OCI-LY1 (cell line): Measurements from ENCODE around the gene PHOSPHO2.

Experiments used
- EZH2 ChIP-seq: fragments of 200-600 bp; sonication (generic), shearing (Covaris generic); IDR thresholded peaks from 2 replicates; pipeline ENCODE4 v1.8.0; 2017; ENCODE audit warnings: borderline replicate concordance, mixed run types, mild to moderate bottlenecking, antibody characterized with exemption, low read length, moderate library complexity, mixed read lengths
- TF ChIP-seq, protein P1 (sequence below): fragments of 200-600 bp; sonication (generic), shearing (Covaris generic); IDR thresholded peaks from 2 replicates; pipeline ENCODE4 v1.5.1; 2017; ENCODE audit warnings: mild to moderate bottlenecking, antibody characterized with exemption, low read length, moderate library complexity, mixed read lengths

DNA sequence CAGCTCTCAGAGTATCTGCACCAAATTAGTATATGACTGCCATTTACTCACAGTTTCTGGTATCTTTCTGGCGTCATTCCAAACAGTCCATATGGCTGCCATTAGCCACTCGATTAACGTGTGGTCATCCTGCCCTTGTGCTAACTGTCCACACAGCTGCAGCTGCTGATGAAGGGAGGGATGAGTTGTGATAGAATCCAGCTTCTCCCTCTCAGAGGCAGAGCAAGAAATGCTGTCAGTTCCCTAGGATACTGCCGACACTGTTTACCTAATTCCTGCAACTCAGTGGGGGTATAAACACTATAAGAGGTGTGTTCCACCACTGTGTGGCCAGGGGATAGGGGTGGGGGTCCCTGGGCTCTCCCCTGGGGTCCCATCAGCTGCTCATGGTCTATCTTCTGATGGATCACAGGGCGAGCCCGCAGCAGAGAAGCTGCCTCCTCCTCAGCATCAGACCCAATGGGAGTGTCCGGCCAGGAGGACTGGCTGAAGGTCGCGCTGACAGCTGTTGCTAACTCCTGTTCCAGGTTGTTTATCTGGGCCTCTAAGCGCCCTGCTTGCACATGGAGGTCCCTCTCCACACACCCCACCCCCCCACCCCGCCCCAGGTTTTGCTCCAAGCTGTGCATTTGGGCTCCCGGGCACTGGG lies 22.1 kb downstream of the PHOSPHO2 start:
- TF ChIP-seq, protein P1, sequence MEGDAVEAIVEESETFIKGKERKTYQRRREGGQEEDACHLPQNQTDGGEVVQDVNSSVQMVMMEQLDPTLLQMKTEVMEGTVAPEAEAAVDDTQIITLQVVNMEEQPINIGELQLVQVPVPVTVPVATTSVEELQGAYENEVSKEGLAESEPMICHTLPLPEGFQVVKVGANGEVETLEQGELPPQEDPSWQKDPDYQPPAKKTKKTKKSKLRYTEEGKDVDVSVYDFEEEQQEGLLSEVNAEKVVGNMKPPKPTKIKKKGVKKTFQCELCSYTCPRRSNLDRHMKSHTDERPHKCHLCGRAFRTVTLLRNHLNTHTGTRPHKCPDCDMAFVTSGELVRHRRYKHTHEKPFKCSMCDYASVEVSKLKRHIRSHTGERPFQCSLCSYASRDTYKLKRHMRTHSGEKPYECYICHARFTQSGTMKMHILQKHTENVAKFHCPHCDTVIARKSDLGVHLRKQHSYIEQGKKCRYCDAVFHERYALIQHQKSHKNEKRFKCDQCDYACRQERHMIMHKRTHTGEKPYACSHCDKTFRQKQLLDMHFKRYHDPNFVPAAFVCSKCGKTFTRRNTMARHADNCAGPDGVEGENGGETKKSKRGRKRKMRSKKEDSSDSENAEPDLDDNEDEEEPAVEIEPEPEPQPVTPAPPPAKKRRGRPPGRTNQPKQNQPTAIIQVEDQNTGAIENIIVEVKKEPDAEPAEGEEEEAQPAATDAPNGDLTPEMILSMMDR, result no peak
- no peak for TF ChIP-seq EZH2
